Activated CD8-positive, alpha-beta memory T cell treated with anti-CD3 and anti-CD28 coated beads, Interleukin-2, amount 50 U/mL, for 4 hours (primary cell): ENCODE measurements around the gene RAB30.

Experiments used
- DNase-seq: peaks from one replicate; pipeline ENCODE4 v3.0.0-alpha.2; 2020

RAB30 gene

GRCh38 chr11:83007909-83008580, 63.7 kb downstream of the RAB30 start:
- DNase-seq: no peak

DNA sequence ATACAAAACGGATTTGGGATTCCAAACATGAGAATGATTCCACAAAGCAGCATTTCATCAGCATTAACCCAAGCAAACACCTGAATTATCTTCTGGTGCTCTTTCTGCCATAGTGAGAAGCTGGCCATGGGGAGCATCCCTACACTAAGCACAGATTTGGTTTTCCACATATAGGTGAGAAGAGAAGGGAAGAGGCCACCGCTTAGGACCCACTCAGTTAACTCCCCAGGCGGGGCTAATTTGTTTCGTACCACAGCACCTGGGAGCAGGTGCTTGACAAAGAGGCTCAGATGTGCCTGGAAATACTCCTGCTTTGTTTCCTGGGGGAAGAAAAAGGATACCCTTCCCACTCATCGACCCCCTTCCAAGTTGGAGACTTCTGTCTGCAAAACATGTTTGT, 64.2 kb downstream of the RAB30 start:
- DNase-seq: no peak

- no peak for DNase-seq
These were observed 64.8 kb downstream of the RAB30 start for GRCh38 chr11:83006877-83007330.

DNA sequence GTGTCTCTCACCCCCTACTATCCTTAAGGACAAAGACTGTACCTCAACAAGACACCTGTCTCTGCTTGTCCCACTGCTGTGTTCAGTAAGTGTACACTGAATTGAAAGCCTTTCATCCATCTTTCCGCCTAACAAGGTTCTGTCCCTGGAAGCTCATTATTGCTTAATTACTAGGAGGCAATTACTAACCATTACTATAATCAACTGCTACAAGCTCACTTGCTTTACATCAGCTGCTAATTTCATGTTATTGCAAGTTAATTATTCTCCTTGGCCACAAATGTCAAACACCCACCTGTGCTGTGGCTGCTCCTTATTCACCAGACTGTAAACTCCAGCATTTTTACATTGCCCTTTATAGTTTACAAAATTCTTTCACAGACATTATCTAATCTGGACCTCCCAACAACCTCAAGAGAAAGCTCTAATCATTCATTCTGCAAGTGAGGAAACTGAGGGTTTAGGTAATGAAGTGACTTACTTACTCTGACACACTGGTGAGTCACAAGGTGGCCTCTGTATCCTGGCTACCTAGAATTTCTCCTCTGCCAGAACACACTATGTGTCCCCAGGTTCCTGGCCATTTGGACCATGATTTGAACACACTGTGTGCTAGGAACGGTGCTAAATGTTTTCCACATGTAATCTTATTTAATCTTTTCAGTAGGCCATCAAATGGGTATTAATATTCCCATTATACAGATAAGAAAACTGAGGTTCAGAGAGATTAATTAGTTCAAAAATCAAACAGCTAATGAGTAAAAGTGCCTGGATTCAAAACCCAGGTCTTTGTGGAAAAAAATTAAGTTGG, 66.7 kb downstream of the RAB30 start:
- no peak for DNase-seq

DNA sequence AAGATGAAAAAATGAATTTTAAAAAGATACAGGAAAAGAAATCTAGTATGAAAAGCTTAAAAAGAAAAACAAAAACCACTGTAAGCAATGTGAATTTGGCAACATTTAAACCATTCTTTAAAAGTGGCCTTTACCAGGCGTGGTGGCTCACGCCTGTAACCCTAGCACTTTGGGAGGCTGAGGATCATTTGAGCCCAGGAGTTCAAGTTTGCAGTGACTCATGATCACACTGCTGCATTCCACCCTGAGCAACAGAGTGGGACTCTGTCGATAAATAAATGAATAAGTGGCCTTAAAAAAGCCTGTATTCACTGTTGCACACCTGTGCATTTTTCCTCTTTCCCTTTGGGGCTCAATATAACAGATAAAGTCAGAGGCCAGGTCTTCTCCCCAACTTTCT, 69.2 kb downstream of the RAB30 start:
- no peak for DNase-seq

GRCh38 chr11:83002053-83002452, 69.6 kb downstream of the RAB30 start:
- DNase-seq: peak; percentile 45

DNA sequence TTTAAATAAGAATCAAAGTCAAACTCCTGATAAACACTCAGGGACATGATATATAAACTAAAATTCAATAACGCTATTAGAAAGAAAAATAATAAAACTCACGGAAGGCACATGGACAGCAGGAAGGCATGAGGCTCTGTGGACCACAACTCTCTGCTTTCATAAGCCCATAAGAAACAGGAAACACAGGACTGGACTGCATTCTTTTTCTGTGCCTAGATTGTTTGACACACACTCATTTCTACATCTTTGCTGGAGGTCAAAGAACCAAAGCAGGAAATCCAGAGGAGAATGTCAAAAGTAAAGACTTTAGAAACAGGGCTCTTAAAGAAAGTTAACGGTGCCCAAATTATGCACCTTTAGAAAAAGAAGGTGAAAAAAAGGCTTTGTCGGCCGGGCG, 71.3 kb downstream of the RAB30 start:
- no peak for DNase-seq

GRCh38 chr11:82999232-82999631, 72.5 kb downstream of the RAB30 start:
- DNase-seq: no peak

DNA sequence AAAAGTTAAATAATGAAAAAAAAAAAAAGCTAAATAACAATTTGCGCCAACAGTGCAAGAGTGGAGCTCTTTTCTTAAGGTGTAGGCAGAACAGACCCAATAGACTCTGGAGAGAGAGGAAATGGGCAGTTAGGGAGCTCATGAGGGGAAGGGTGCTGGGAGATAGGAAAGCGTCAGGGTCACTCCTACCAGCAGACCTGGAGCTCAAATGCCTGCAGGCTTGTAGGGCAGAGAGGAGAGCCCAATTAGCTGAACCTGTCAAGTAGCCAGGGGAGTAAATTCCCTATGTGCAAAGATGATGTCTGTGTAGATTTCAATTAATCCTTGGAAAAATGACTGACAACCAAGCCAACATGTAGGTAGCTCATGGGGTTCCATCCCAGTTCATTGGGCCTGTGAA, 73.0 kb downstream of the RAB30 start:
- DNase-seq: no peak

DNA sequence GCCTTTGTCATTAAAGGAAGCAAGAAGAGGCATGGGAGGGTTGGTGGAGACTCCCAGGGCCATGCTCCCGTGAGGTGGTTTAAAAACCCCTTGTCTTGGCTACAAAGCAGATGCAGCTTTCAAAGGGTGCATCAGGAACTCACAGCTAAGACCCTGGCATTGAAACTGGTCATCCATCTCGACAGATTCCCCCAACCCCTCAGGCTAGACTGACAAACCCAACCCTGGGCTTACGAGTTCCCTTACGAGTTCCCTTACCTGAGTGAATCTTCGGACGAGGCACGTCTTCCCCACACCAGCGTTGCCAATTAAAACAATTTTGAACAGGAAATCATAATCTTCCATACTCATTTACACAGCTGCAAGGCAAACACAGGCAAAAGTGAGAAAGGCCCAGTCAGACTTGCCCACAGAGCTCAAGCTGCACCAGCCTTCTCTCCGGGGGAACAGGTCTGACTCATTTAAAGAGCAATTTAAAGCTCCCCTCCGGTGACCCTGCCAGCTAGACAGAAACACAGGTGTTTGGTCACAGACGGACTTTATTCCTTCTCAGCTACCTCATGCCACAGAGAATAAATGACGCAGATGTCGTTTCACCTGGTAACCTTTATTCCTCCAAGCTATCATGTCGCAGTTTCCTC, 74.6 kb downstream of the RAB30 start:
- no peak for DNase-seq

- DNase-seq: no peak
These were observed 75.8 kb downstream of the RAB30 start for GRCh38 chr11:82995754-82996398.

DNA sequence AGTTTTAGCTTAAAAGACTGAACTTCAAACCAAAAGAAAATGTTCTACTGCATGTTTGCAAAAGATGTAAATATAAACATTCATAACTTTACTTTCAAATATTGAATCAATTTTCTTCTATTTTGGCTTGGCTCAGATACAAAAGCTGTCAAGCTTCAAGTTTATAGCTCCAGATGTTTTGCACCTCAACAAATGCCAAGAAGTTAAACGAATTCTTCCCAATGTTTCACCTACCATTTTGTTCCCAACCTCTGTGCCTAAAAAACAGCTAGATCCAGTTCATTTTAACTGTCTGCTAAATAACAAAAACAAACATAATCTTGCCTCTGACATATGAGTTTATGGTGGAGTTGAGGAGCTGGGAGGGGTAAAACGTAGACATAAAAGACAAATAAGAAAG, 76.5 kb downstream of the RAB30 start:
- no peak for DNase-seq

DNA sequence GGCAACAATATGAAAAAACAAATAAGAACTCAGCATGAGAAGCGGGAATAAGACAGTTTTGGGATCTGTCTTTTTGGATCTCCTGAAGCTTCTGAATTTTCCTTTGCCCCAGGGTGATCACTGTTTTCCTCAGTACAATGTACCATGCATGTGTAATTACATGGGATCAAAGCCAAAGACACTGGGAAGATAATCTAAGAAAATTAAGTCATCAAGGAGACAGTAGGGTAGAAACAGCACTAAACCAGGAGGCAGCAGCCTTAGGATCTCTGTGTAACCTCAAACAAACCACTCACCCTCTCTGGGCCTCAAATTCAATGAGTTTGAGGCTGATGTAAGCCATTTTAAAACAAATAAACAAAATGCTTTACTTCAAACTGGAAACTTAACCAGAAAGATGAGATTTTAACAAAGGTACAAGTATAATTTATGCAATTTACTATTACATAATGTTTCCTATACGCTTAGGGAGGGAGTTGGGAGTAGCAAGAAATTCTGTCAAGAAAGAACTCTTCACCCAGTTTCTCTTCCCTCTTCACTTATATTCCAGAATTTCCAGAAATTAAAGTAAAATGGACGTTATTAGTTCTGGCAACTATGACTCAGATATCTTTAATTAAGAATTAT, 77.0 kb downstream of the RAB30 start:
- no peak for DNase-seq

DNA sequence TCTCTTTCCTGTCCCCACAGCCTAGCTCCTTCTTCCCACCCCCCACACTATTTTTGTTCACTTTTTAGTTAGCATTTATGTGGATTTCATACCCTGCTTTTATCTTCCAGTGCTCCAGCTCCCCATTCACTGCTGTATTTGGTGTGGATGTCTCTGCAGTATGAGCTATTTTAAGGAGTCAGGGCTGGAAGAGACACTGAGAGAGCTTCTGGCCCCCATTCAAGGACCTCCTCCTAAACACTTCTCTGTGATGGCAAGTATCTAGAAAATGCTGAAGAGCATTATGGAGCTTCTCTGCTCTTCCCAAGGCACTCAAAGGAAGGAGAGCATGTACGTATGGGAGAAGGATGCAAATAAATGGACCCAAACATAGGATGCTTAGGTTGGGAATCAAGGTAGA, 79.5 kb downstream of the RAB30 start:
- DNase-seq: no peak

- DNase-seq: no peak
These were observed 81.9 kb downstream of the RAB30 start for GRCh38 chr11:82989628-82990404.

GRCh38 chr11:82988936-82989627, 82.6 kb downstream of the RAB30 start:
- DNase-seq: no peak

DNA sequence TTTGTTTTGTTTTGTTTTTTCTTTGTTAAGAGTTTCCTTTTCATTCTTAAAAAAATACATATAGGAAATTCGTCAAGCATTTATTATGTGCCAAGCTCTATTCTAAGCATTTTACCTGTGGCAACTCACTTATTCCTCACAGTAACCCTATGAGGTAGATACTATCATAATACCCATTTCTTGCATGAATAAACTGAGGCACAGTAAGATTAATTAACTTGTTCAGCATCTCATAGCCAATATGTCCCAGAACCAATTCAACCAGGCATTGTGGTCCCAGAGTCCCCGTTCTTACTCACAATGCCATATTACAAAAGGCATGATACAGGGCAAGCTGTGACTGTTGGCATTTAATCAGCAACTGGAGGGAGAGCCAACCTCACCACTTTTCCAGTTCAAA, 83.7 kb downstream of the RAB30 start:
- no peak for DNase-seq

GRCh38 chr11:82986446-82986845, 85.3 kb downstream of the RAB30 start:
- DNase-seq: no peak

- DNase-seq: no peak
These were observed 89.8 kb downstream of the RAB30 start for GRCh38 chr11:82981852-82982251.

- no peak for DNase-seq
These were observed 90.8 kb downstream of the RAB30 start for GRCh38 chr11:82980947-82981346.

- DNase-seq: no peak
These were observed 91.4 kb downstream of the RAB30 start for GRCh38 chr11:82980292-82980691.

GRCh38 chr11:82979824-82980223, 91.9 kb downstream of the RAB30 start:
- no peak for DNase-seq
